GM18505 (cell line): Measurements from ENCODE around the gene GNAO1.

Experiments
- ATAC-seq: cut with Tn5 transposase; IDR thresholded peaks from one replicate; pipeline ENCODE4 v1.9.1; 2021; ENCODE audit not compliant: unreplicated experiment
- POLR2A ChIP-seq: IDR thresholded peaks from 4 replicates; pipeline ENCODE4 v1.6.1; 2011; ENCODE audit warnings: borderline replicate concordance; ENCODE audit not compliant: insufficient read depth, insufficient read length; ENCODE audit errors: extremely low read depth

GNAO1 gene

GRCh38 chr16:56298948-56299596 is 107.8 kb downstream of the GNAO1 start:
- ATAC-seq, result no peak

GRCh38 chr16:56300242-56300623 is 108.9 kb downstream of the GNAO1 start:
- TF ChIP-seq POLR2A, result no peak
- no peak for ATAC-seq

More at GRCh38 chr16:56298948-56299596, 107.8 kb downstream of the GNAO1 start:
- TF ChIP-seq POLR2A, result no peak

GRCh38 chr16:56300891-56301850 is 109.9 kb downstream of the GNAO1 start:
- ATAC-seq, result no peak

GRCh38 chr16:56302506-56302905 is 111.2 kb downstream of the GNAO1 start:
- TF ChIP-seq POLR2A, result no peak
- no peak for ATAC-seq

More at GRCh38 chr16:56300891-56301850, 109.9 kb downstream of the GNAO1 start:
- TF ChIP-seq POLR2A, result no peak

GRCh38 chr16:56303066-56303715 is 111.9 kb downstream of the GNAO1 start:
- no peak for TF ChIP-seq POLR2A
- no peak for ATAC-seq

GRCh38 chr16:56303880-56304279 is 112.6 kb downstream of the GNAO1 start:
- no peak for ATAC-seq
- TF ChIP-seq POLR2A, result no peak

GRCh38 chr16:56305956-56306565 is 114.8 kb downstream of the GNAO1 start:
- no peak for TF ChIP-seq POLR2A
- ATAC-seq, result no peak

GRCh38 chr16:56306690-56307533 is 115.6 kb downstream of the GNAO1 start:
- no peak for TF ChIP-seq POLR2A
- ATAC-seq, result no peak

GRCh38 chr16:56307534-56307873 is 116.2 kb downstream of the GNAO1 start:
- no peak for ATAC-seq

GRCh38 chr16:56309008-56309407 is 117.7 kb downstream of the GNAO1 start:
- TF ChIP-seq POLR2A, result no peak
- ATAC-seq, result no peak

More at GRCh38 chr16:56307534-56307873, 116.2 kb downstream of the GNAO1 start:
- TF ChIP-seq POLR2A, result no peak

GRCh38 chr16:56310690-56311089 is 119.4 kb downstream of the GNAO1 start:
- ATAC-seq, result no peak
- TF ChIP-seq POLR2A, result no peak
